Mesothelial cell of epicardium (in vitro differentiated cells): Measurements from ENCODE around the gene PRSS35. TPM values are rescaled to one million over a fixed set of nuclear protein-coding genes. Genes with fewer than 3 reads are reported as not detected.
"Not testable (repeated sequence)": the region's sequence is repeated elsewhere in the genome, so short reads cannot be mapped to it uniquely, and the experiment has no call there.

ENCODE experiments used
- DNase-seq, 2 experiments: peaks; one replicate each; pipeline ENCODE4 v3.0.0; 2021; ENCODE audit warnings: low spot score in 2 of 2; ENCODE audit not compliant: unreplicated experiment in 2 of 2
- H3K27ac Mint-ChIP-seq: 2 replicates; pipeline ENCODE4 v1.8.0; 2021; ENCODE audit warnings: mixed read lengths
- H3K27me3 Mint-ChIP-seq: 2 replicates; pipeline ENCODE4 v1.8.0; 2021; ENCODE audit warnings: low read depth, mixed read lengths
- H3K36me3 Mint-ChIP-seq: 2 replicates; pipeline ENCODE4 v1.8.0; 2021; ENCODE audit warnings: mixed read lengths
- H3K4me1 Mint-ChIP-seq: 2 replicates; pipeline ENCODE4 v1.8.0; 2021; ENCODE audit warnings: mixed read lengths
- H3K4me3 Mint-ChIP-seq: 2 replicates; pipeline ENCODE4 v1.8.0; 2021; ENCODE audit warnings: mild to moderate bottlenecking, moderate library complexity, mixed read lengths
- H3K9me3 Mint-ChIP-seq: 2 replicates; pipeline ENCODE4 v1.8.0; 2021; ENCODE audit warnings: mixed read lengths
- total RNA-seq: library from RNA; stranded (reverse); gene quantifications from 3 replicates; pipeline ENCODE4 v1.2.1, GENCODE V29; 2021
- TF ChIP-seq, protein P1 (sequence below): fragments of 200-600 bp; sonication (generic); IDR thresholded peaks from one replicate; pipeline ENCODE4 v1.5.0; 2021; ENCODE audit warnings: antibody characterized with exemption; ENCODE audit not compliant: unreplicated experiment

PRSS35 gene
- total RNA-seq, 1 donor from 2014 or later: 42.2 TPM

DNA sequence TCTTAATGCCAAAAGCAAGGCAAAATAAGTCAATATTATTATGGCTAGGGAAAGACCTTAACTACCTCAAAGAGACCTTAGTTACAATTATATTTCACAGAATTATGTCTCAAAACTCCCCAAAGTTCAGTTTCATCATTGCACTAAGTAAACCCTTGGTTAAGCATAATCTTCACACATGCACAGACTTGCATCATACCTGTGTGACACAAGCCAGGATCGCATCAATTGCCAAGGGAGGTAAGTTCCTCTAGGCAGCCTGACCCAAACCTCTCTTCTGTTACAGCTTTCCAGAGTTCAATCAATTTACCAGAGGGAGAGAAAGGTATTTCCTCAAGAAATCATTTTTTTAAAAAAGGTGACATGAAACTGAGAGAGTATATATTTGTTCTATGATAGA lies 31.9 kb upstream of the PRSS35 start:
- H3K36me3 Mint-ChIP-seq: no peaks in the 10 kb centered on the region
- TF ChIP-seq, protein P1, sequence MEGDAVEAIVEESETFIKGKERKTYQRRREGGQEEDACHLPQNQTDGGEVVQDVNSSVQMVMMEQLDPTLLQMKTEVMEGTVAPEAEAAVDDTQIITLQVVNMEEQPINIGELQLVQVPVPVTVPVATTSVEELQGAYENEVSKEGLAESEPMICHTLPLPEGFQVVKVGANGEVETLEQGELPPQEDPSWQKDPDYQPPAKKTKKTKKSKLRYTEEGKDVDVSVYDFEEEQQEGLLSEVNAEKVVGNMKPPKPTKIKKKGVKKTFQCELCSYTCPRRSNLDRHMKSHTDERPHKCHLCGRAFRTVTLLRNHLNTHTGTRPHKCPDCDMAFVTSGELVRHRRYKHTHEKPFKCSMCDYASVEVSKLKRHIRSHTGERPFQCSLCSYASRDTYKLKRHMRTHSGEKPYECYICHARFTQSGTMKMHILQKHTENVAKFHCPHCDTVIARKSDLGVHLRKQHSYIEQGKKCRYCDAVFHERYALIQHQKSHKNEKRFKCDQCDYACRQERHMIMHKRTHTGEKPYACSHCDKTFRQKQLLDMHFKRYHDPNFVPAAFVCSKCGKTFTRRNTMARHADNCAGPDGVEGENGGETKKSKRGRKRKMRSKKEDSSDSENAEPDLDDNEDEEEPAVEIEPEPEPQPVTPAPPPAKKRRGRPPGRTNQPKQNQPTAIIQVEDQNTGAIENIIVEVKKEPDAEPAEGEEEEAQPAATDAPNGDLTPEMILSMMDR: no peak
- peaks cover 11% of the 10 kb centered on the region for H3K4me1 Mint-ChIP-seq
- no peak overlapping the region for H3K4me3 Mint-ChIP-seq
- H3K9me3 Mint-ChIP-seq: peaks cover 2% of the 10 kb centered on the region
- peak overlapping the region; percentile 35 for H3K27ac Mint-ChIP-seq
- H3K27me3 Mint-ChIP-seq: no peaks in the 10 kb centered on the region
- DNase-seq: no peak

DNA sequence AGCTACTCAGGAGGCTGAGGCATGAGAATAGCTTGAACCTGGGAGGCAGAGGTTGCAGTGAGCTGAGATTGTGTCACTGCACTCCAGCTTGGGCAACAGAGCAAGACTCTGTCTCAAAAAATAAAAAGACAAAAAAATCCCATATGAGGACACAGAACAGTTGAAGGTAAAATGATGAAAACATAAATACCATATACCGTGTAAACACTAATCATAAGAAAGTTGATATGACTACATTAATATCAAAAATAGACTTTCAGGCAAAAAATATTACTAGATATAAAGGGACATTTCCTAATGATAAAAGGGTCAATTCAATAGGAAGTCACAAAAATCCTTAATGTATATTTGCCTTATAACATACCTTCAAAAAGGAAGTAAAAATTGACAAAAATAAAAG lies 30.4 kb upstream of the PRSS35 start:
- not testable (repeated sequence) for H3K4me3 Mint-ChIP-seq, H3K36me3 Mint-ChIP-seq, DNase-seq, H3K27me3 Mint-ChIP-seq, H3K9me3 Mint-ChIP-seq, H3K27ac Mint-ChIP-seq
- H3K4me1 Mint-ChIP-seq: peaks cover 11% of the 10 kb centered on the region

DNA sequence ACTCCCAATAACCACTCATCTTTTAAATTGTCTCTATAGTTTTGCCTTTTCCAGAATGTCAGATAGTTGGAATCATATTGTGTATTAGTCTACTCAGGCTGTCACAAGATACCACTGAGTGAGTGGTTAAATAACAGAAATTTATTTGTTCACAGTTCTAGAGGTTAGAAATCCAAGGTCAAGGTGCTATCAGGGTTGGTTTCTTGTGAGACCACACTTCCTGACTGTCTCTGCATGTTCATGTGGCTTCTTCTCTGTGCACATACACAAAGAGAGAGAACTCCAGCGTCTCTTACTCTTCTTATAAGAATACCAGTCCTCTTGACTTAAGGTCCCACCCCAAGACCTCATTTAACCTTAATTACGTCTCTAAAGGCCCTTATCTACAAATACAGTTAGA lies 23.9 kb upstream of the PRSS35 start:
- DNase-seq: no peak
- no peaks in the 10 kb centered on the region for H3K36me3 Mint-ChIP-seq
- no peak overlapping the region for H3K4me3 Mint-ChIP-seq
- TF ChIP-seq, protein P1: no peak
- H3K27ac Mint-ChIP-seq: no peak overlapping the region
- H3K27me3 Mint-ChIP-seq: no peaks in the 10 kb centered on the region
- H3K4me1 Mint-ChIP-seq: peaks cover 4% of the 10 kb centered on the region
- peaks cover 3% of the 10 kb centered on the region for H3K9me3 Mint-ChIP-seq

DNA sequence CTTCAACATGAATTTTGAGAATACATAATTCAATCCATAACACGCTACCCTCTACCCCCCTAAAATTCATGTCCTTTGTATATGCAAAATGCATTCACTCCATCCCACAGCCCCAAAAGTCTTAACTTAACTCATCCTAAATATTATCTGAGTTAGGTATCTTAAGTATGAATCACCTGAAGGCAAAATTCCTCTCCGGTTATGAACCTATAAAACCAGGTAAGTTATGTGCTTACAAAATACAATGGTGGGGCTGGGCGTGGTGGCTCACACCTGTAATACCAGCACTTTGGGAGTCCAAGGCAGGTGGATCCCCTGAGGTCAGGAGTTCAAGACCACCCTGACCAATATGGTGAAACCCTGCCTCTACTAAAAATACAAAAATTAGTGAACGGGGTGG lies 23.5 kb upstream of the PRSS35 start:
- peaks cover 4% of the 10 kb centered on the region for H3K4me1 Mint-ChIP-seq
- H3K36me3 Mint-ChIP-seq: no peaks in the 10 kb centered on the region
- peaks cover 3% of the 10 kb centered on the region for H3K9me3 Mint-ChIP-seq
- DNase-seq: no peak
- H3K27ac Mint-ChIP-seq: no peak overlapping the region
- H3K27me3 Mint-ChIP-seq: no peaks in the 10 kb centered on the region
- no peak overlapping the region for H3K4me3 Mint-ChIP-seq
- TF ChIP-seq, protein P1: no peak

DNA sequence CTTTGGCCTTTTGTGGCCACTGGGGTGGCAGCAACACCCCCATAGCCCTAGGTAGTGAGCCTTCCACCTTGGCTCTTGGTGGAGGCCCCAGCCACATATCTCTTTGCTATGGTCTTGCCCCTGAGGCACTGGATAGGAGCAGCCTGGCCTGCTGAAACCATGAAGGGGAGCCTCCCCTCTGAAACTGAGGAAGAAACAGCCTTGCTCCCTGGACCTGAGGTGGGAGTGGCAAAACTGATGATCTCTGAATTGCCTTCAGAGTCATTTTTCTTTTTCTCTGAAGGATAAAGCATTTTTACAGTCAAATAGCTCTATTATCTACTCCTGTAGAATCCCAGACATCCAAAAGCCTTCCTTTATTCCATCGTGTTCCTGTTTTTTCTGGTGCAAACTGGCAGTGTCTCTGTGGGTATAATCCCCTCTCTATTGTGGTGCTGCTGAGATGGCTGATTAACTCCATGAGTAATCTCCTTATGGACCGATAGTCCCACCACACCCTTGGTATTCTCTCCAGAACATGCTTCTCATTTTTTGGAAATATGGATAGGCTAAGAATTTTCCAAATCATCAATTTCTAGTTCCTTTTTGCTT lies 22.0 kb upstream of the PRSS35 start:
- TF ChIP-seq, protein P1: no peak
- H3K27ac Mint-ChIP-seq: no peak overlapping the region
- no peak overlapping the region for H3K4me3 Mint-ChIP-seq

DNA sequence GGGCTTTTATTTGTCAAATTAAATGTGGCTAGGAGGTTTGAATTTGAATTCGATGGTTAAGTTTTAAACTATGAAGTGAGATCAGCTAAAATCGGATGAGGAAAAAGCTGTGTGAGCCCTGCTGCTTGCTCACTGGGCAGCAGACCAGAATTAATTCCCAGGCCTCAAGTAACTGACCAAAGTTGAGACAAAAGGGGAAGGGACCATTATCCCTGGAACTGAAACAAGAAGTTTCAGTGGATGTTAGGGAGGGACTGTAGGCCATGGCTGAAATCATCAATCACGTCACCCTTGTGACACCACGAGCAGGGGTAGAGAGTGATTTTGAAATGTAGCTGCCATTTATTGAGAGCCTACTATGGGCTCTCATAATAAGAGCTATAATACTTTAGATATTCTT lies 7.0 kb upstream of the PRSS35 start:
- peaks cover 4% of the 10 kb centered on the region for H3K9me3 Mint-ChIP-seq
- peaks cover 15% of the 10 kb centered on the region for H3K4me1 Mint-ChIP-seq
- H3K27me3 Mint-ChIP-seq: no peaks in the 10 kb centered on the region
- TF ChIP-seq, protein P1: no peak
- H3K36me3 Mint-ChIP-seq: no peaks in the 10 kb centered on the region
- H3K4me3 Mint-ChIP-seq: no peak overlapping the region
- peak overlapping the region; percentile 39 for H3K27ac Mint-ChIP-seq
- no peak for DNase-seq

More for the DNA sequence above, 22.0 kb upstream of the PRSS35 start:
- H3K9me3 Mint-ChIP-seq: peaks cover 3% of the 10 kb centered on the region
- peaks cover 4% of the 10 kb centered on the region for H3K4me1 Mint-ChIP-seq
- no peak for DNase-seq
- H3K36me3 Mint-ChIP-seq: no peaks in the 10 kb centered on the region
- H3K27me3 Mint-ChIP-seq: no peaks in the 10 kb centered on the region
